ENCODE measurements around the gene CHML.

GRCh38 chr1:241614572-241614971 is 25.6 kb downstream of the CHML start:
- no peak for TF ChIP-seq POLR2A (IDR thresholded peaks at IDR 0.05; ENCODE audit: low read length)
- TF ChIP-seq GATA1 (IDR thresholded peaks at IDR 0.05; ENCODE audit: low read depth, low read length): no peak
